ENCODE data around the gene SERPINB6. TPM values are rescaled to one million over a fixed set of nuclear protein-coding genes. Genes with fewer than 3 reads are reported as not detected.

The SERPINB6 gene
- total and polyA plus RNA-seq, 9 of the 15 experiments (the other 6 are each of a cell fraction or from before 2014, with no cell fraction given) = 86.6 to 211 (median 143) TPM

DNA sequence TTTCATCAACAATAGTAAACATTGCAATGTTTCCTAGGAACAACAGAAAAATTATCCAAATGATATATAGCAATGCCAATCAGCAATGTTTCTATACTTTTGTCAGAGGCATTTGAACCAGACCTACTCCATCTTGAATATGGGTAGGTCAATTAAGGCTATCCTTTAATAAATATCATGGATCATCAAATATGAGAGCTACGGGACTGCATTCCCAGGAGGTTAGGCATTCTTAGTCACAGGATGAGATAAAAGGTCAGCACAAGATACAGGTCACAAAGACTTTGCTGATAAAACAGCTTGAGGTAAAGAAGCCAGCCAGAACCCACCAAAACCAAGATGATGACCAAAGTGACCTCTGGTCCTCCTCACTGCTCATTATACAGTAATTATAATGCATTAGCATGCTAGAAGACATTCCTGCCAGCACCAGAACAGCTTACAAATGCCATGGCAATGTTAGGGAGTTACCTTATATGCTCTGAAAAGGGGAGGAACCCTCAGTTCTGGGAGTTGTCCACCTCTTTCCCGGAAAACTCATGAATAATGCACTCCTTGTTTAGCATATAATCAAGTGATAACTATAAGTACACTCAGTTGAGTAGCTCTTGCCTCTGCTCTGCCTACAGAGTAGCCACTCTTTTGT is 8.6 kb upstream of the SERPINB6 start (continued):
- peak; percentile 46 for TF ChIP-seq HDAC3 (IDR thresholded peaks at IDR 0.05; ENCODE audit: borderline replicate concordance, partially characterized antibody)
- TF ChIP-seq, protein P1, sequence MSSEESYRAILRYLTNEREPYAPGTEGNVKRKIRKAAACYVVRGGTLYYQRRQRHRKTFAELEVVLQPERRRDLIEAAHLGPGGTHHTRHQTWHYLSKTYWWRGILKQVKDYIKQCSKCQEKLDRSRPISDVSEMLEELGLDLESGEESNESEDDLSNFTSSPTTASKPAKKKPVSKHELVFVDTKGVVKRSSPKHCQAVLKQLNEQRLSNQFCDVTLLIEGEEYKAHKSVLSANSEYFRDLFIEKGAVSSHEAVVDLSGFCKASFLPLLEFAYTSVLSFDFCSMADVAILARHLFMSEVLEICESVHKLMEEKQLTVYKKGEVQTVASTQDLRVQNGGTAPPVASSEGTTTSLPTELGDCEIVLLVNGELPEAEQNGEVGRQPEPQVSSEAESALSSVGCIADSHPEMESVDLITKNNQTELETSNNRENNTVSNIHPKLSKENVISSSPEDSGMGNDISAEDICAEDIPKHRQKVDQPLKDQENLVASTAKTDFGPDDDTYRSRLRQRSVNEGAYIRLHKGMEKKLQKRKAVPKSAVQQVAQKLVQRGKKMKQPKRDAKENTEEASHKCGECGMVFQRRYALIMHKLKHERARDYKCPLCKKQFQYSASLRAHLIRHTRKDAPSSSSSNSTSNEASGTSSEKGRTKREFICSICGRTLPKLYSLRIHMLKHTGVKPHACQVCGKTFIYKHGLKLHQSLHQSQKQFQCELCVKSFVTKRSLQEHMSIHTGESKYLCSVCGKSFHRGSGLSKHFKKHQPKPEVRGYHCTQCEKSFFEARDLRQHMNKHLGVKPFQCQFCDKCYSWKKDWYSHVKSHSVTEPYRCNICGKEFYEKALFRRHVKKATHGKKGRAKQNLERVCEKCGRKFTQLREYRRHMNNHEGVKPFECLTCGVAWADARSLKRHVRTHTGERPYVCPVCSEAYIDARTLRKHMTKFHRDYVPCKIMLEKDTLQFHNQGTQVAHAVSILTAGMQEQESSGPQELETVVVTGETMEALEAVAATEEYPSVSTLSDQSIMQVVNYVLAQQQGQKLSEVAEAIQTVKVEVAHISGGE (CRISPR knock-in tag; IDR thresholded peaks at IDR 0.05) = peak in 1 of 3 experiments; percentile 66; a peak in 1 of 6 replicates
- TF ChIP-seq, protein P2, sequence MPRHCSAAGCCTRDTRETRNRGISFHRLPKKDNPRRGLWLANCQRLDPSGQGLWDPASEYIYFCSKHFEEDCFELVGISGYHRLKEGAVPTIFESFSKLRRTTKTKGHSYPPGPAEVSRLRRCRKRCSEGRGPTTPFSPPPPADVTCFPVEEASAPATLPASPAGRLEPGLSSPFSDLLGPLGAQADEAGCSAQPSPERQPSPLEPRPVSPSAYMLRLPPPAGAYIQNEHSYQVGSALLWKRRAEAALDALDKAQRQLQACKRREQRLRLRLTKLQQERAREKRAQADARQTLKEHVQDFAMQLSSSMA (CRISPR knock-in tag; IDR thresholded peaks at IDR 0.05) = no peak
- TF ChIP-seq PHF8 (IDR thresholded peaks at IDR 0.05; ENCODE audit: borderline replicate concordance, low read length) = no peak
- TF ChIP-seq MTA3 (IDR thresholded peaks at IDR 0.05; ENCODE audit: borderline replicate concordance) = peak; percentile 70; the same call in 1 of the 2 replicates
- no peak for TF ChIP-seq KAT2B (IDR thresholded peaks at IDR 0.05; ENCODE audit: low read depth, low read length)
- peak; percentile 45; the same call in 1 of the 2 replicates for TF ChIP-seq ZNF507 (tag; conservative IDR thresholded peaks at IDR 0.05)
- no peak for TF ChIP-seq IRF2 (CRISPR knock-in tag; IDR thresholded peaks at IDR 0.05)
- no peak for TF ChIP-seq MCM5 (IDR thresholded peaks at IDR 0.05; ENCODE audit: low read depth)
- TF ChIP-seq KLF6 (CRISPR knock-in tag; IDR thresholded peaks at IDR 0.05; ENCODE audit: borderline replicate concordance) = peak; percentile 96
- no peak for TF ChIP-seq CAMTA2 (CRISPR knock-in tag; conservative IDR thresholded peaks at IDR 0.05)
- TF ChIP-seq, protein P3, sequence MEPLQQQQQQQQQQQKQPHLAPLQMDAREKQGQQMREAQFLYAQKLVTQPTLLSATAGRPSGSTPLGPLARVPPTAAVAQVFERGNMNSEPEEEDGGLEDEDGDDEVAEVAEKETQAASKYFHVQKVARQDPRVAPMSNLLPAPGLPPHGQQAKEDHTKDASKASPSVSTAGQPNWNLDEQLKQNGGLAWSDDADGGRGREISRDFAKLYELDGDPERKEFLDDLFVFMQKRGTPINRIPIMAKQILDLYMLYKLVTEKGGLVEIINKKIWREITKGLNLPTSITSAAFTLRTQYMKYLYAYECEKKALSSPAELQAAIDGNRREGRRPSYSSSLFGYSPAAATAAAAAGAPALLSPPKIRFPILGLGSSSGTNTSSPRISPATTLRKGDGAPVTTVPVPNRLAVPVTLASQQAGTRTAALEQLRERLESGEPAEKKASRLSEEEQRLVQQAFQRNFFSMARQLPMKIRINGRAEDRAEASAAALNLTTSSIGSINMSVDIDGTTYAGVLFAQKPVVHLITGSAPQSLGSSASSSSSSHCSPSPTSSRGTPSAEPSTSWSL (CRISPR knock-in tag; IDR thresholded peaks at IDR 0.05; ENCODE audit: borderline replicate concordance) = no peak; the same call in 1 of the 2 replicates
- TF ChIP-seq NBN (IDR thresholded peaks at IDR 0.05; ENCODE audit: low read depth) = no peak
- TF ChIP-seq ZNF76 (CRISPR knock-in tag; IDR thresholded peaks at IDR 0.05; ENCODE audit: borderline replicate concordance) = peak; percentile 89; the same call in 1 of the 2 replicates
- TF ChIP-seq CHD1 (IDR thresholded peaks at IDR 0.05; ENCODE audit: low read length) = no peak
- no peak for TF ChIP-seq SREBF1 (IDR thresholded peaks at IDR 0.05; ENCODE audit: borderline replicate concordance, low read depth, low read length)
- TF ChIP-seq NELFE (IDR thresholded peaks at IDR 0.05; ENCODE audit: insufficient read depth, insufficient read length) = no peak
- TF ChIP-seq, protein P4, sequence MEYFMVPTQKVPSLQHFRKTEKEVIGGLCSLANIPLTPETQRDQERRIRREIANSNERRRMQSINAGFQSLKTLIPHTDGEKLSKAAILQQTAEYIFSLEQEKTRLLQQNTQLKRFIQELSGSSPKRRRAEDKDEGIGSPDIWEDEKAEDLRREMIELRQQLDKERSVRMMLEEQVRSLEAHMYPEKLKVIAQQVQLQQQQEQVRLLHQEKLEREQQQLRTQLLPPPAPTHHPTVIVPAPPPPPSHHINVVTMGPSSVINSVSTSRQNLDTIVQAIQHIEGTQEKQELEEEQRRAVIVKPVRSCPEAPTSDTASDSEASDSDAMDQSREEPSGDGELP (CRISPR knock-in tag; IDR thresholded peaks at IDR 0.05; ENCODE audit: borderline replicate concordance) = no peak
- TF ChIP-seq MAFG (tag; conservative IDR thresholded peaks at IDR 0.05) = peak; percentile 44
- TF ChIP-seq SMAD3 (CRISPR knock-in tag; conservative IDR thresholded peaks at IDR 0.05) = peak; percentile 87
- no peak for TF ChIP-seq SLC30A9 (CRISPR knock-in tag; IDR thresholded peaks at IDR 0.05)

Data from K562 (cell line).